Loucy (cell line): ENCODE data around the gene ZNF324B.
"Not testable (repeated sequence)": the region's sequence is repeated elsewhere in the genome, so short reads cannot be mapped to it uniquely, and the experiment has no call there.

Source experiments
- EZH2phosphoT487 ChIP-seq: fragments of 200-600 bp; IDR thresholded peaks from 2 replicates; pipeline ENCODE4 v1.6.1; 2018; ENCODE audit warnings: antibody characterized with exemption, mild to moderate bottlenecking, moderate library complexity, borderline replicate concordance
- TF ChIP-seq, protein P1 (sequence below): fragments of 200-600 bp; sonication (generic); conservative IDR thresholded peaks from 2 replicates; pipeline ENCODE4 v1.5.1; 2014; ENCODE audit warnings: mild to moderate bottlenecking, antibody characterized with exemption, low read length

DNA sequence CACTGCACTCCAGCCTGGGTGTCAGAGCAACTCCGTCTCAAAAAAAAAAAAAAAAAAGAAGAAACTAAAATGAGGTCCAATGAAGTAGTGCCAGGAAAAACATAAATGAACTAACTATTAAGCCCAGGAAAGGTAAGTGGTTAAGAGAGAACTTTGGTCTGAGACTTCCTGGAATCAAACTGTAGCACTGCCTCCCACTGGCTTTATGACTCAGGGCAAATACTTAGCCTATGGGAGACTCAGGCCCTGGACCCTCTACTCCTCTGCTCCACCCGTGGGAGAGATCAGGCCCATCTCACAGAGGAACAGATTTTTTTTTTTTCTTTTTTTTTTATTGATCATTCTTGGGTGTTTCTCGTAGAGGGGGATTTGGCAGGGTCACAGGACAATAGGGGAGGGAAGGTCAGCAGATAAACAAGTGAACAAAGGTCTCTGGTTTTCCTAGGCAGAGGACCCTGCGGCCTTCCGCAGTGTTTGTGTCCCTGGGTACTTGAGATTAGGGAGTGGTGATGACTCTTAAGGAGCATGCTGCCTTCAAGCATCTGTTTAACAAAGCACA is 47.4 kb upstream of the ZNF324B start:
- TF ChIP-seq, protein P1, sequence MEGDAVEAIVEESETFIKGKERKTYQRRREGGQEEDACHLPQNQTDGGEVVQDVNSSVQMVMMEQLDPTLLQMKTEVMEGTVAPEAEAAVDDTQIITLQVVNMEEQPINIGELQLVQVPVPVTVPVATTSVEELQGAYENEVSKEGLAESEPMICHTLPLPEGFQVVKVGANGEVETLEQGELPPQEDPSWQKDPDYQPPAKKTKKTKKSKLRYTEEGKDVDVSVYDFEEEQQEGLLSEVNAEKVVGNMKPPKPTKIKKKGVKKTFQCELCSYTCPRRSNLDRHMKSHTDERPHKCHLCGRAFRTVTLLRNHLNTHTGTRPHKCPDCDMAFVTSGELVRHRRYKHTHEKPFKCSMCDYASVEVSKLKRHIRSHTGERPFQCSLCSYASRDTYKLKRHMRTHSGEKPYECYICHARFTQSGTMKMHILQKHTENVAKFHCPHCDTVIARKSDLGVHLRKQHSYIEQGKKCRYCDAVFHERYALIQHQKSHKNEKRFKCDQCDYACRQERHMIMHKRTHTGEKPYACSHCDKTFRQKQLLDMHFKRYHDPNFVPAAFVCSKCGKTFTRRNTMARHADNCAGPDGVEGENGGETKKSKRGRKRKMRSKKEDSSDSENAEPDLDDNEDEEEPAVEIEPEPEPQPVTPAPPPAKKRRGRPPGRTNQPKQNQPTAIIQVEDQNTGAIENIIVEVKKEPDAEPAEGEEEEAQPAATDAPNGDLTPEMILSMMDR = peak; percentile 18; the same call in 1 of the 2 replicates
- not testable (repeated sequence) for TF ChIP-seq EZH2phosphoT487
